B cell (primary cell): ENCODE results near the gene TRIOBP. TPM values are rescaled to one million over a fixed set of nuclear protein-coding genes. Genes with fewer than 3 reads are reported as not detected.

Experiments used
- ATAC-seq: fragments of 200-7000 bp; cut with Tn5 transposase; one replicate; pipeline ENCODE4 v1.10.0; 2021; ENCODE audit warnings: low read depth, mild to moderate bottlenecking, moderate number of reproducible peaks, moderate library complexity
- CTCF ChIA-PET: fragments of 350-600 bp; sonication (Branson Sonifier 250); formaldehyde crosslinking; loops from one replicate; lab custom pipeline; 2021; ENCODE audit warnings: antibody characterized with exemption, inconsistent platforms; lab: Charles Lee
- POLR2A ChIA-PET: fragments of 350-600 bp; sonication (Branson Sonifier 250); formaldehyde crosslinking; loops from one replicate; lab custom pipeline; 2021; ENCODE audit warnings: antibody characterized with exemption; lab: Charles Lee
- DNase-seq: peaks from one replicate; pipeline ENCODE4 v3.0.0; 2013
- H2AFZ ChIP-seq: 2 replicates; pipeline ENCODE4 v1.6.1; 2012; ENCODE audit warnings: mild to moderate bottlenecking, low read depth, low read length; ENCODE audit not compliant: insufficient read depth, poor library complexity, severe bottlenecking
- H3K27ac ChIP-seq, 2 donors: 1 replicate in 1 of 2; 2 replicates in 1 of 2; pipeline ENCODE4 v1.5.1; 2012 to 2013; ENCODE audit warnings: low read length in 2 of 2, mild to moderate bottlenecking in 2 of 2, moderate library complexity in 1 of 2
- H3K27me3 ChIP-seq, 4 experiments: fragments of 200-600 bp in 1 of 4; sonication (generic) in 1 of 4; replicated peaks in 1 of 4; 1 replicate in 2 of 4; 2 replicates in 2 of 4; pipeline versions ENCODE4 v1.6.1 to v1.7.0; 2013 to 2016; ENCODE audit warnings: low read length in 3 of 4, mild to moderate bottlenecking in 2 of 4, mixed read lengths in 1 of 4, moderate library complexity in 1 of 4; ENCODE audit not compliant: insufficient read depth in 4 of 4, control insufficient read depth in 3 of 4; ENCODE audit errors: control extremely low read depth in 1 of 4
- H3K36me3 ChIP-seq, 2 experiments: replicated peaks in 1 of 2; 1 replicate in 1 of 2; 2 replicates in 1 of 2; pipeline versions ENCODE4 v1.6.1 to v1.7.1; 2013; ENCODE audit warnings: low read length in 1 of 2; ENCODE audit not compliant: insufficient read depth in 2 of 2, control insufficient read depth in 1 of 2; ENCODE audit errors: control extremely low read depth in 1 of 2, extremely low read depth in 1 of 2
- H3K4me1 ChIP-seq, 2 donors: fragments of 200-600 bp in 1 of 2; sonication (generic) in 1 of 2; 1 replicate in 1 of 2; 2 replicates in 1 of 2; pipeline versions ENCODE4 v1.5.1 to v1.6.1; 2013 to 2017; ENCODE audit warnings: low read length in 2 of 2; ENCODE audit not compliant: control insufficient read depth in 2 of 2, insufficient read depth in 2 of 2
- H3K4me2 ChIP-seq: replicated peaks from 2 replicates; pipeline ENCODE3; 2012; ENCODE audit warnings: mild to moderate bottlenecking, low read depth, low read length; ENCODE audit not compliant: poor library complexity, severe bottlenecking
- H3K4me3 ChIP-seq, 5 experiments: fragments of 200-600 bp in 1 of 5; sonication (generic) in 1 of 5; 1 replicate in 3 of 5; 2 replicates in 2 of 5; pipeline versions ENCODE4 v1.5.1 to v1.7.0; 2011 to 2016; ENCODE audit warnings: low read length in 4 of 5, mild to moderate bottlenecking in 4 of 5, low read depth in 2 of 5, control low read depth in 1 of 5, moderate library complexity in 1 of 5; ENCODE audit not compliant: insufficient read depth in 1 of 5; ENCODE audit errors: control extremely low read depth in 1 of 5, extremely low read depth in 1 of 5
- H3K79me2 ChIP-seq: fragments of 200-600 bp; sonication (generic); one replicate; pipeline ENCODE4 v1.6.0; 2016; ENCODE audit warnings: low read length; ENCODE audit not compliant: control insufficient read depth, insufficient read depth
- H3K9ac ChIP-seq: fragments of 200-600 bp; sonication (generic); 2 replicates; pipeline ENCODE4 v1.6.1; 2017; ENCODE audit warnings: mild to moderate bottlenecking, low read length, moderate library complexity
- H3K9me3 ChIP-seq, 3 donors: one replicate each; pipeline versions ENCODE4 v1.6.1 to v1.7.1; 2013; ENCODE audit warnings: low read length in 2 of 3; ENCODE audit not compliant: control insufficient read depth in 2 of 3, insufficient read depth in 1 of 3; ENCODE audit errors: control extremely low read depth in 1 of 3
- H4K20me1 ChIP-seq: 2 replicates; pipeline ENCODE4 v1.6.0; 2012; ENCODE audit warnings: mild to moderate bottlenecking, low read length; ENCODE audit not compliant: insufficient read depth, control insufficient read depth, poor library complexity, severe bottlenecking
- H3K27ac Mint-ChIP-seq: one replicate; pipeline ENCODE4 v1.8.0; 2021; ENCODE audit warnings: mixed read lengths
- H3K27me3 Mint-ChIP-seq: one replicate; pipeline ENCODE4 v1.8.0; 2021; ENCODE audit warnings: mixed read lengths
- H3K4me1 Mint-ChIP-seq: one replicate; pipeline ENCODE4 v1.8.0; 2021; ENCODE audit warnings: mixed read lengths
- H3K4me3 Mint-ChIP-seq: one replicate; pipeline ENCODE4 v1.8.0; 2021; ENCODE audit warnings: mixed read lengths
- H3K9me3 Mint-ChIP-seq: one replicate; pipeline ENCODE4 v1.8.0; 2022; ENCODE audit warnings: mixed read lengths; ENCODE audit not compliant: insufficient read depth
- EZH2 ChIP-seq: IDR thresholded peaks from 2 replicates; pipeline ENCODE4 v1.6.1; 2012; ENCODE audit warnings: borderline replicate concordance, low read depth, mild to moderate bottlenecking, moderate library complexity, low read length; ENCODE audit not compliant: insufficient read depth, poor library complexity, severe bottlenecking
- WGBS: methylation state at CpG from one replicate; pipeline ENCODE4 v1.1.5; 2013; ENCODE audit warnings: missing lambda C conversion rate; ENCODE audit not compliant: insufficient coverage; 5-methylcytosine and 5-hydroxymethylcytosine counted together
- intact Hi-C: fragments of 100-400 bp; cut with micrococcal nuclease; formaldehyde crosslinking; loops from one replicate; pipeline ENCODE4 v1.10.0; 2022
- polyA plus RNA-seq: library from polyadenylated mRNA; depleted of rRNA; stranded (reverse); fragments of >200 nt; gene quantifications from 2 replicates; pipeline ENCODE4 v1.2.3, GENCODE V29; 2012
- total RNA-seq, 2 donors: library from RNA; stranded (reverse); fragments of 120-200 nt in 1 of 2; gene quantifications; 1 replicate in 1 of 2; 2 replicates in 1 of 2; pipeline versions ENCODE4 v1.2.3 to v1.2.4, GENCODE V29; 2013 to 2022
- TF ChIP-seq, protein P1 (sequence below): fragments of 200-600 bp; IDR thresholded peaks from one replicate; pipeline ENCODE4 v1.8.0; 2022; ENCODE audit warnings: antibody characterized with exemption, mild to moderate bottlenecking

Gene TRIOBP
- total and polyA plus RNA-seq, 2 donors (not counting 1 experiment from before 2014, with no cell fraction given) = 26.8 to 47.5 TPM

DNA sequence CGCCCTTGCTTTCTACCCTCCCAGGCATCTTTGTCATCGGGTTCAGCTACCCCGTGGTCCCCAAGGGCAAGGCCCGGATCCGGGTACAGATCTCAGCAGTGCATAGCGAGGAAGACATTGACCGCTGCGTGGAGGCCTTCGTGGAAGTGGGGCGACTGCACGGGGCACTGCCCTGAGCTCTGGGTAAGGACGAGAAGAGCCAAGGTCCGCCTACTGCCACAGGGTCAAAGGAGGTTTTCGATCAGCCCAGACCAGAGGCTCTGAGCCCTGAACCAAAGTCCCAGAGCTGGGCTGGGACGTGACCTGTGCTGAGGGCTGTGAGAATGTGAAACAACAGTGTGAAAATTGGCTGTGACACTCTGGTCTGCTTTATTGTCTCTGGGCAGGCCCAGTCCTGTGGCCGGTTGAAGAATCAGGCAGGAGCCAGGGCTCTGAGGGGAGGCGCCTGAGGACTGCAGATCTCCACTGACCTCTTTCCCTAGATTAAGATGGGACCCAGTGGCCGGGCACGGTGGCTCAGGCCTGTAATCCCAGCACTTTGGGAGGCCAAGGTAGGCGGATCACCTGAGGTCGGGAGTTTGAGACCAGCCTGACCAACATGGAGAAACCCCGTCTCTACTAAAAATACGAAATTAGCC, 119.8 kb downstream of the TRIOBP start:
- Histone ChIP-seq H4K20me1 (no peaks in the 10 kb centered on the region), H3K4me1 (peaks cover 19 to 20% of the 10 kb centered on the region in 2 donors), H3K27me3 (peaks cover 0 to 44% (median 7%) of the 10 kb centered on the region in 4 experiments), H3K79me2 (no peaks in the 10 kb centered on the region), H3K4me3 (no peak overlapping the region), H3K36me3 (no peaks in the 10 kb centered on the region), H3K27ac (no peak overlapping the region), H3K9ac (no peak overlapping the region), H3K9me3 (peaks cover 0 to 4% (median 0%) of the 10 kb centered on the region in 3 donors), H3K4me2 (no peak overlapping the region), H2AFZ (no peak overlapping the region)
- TF ChIP-seq, protein P1, sequence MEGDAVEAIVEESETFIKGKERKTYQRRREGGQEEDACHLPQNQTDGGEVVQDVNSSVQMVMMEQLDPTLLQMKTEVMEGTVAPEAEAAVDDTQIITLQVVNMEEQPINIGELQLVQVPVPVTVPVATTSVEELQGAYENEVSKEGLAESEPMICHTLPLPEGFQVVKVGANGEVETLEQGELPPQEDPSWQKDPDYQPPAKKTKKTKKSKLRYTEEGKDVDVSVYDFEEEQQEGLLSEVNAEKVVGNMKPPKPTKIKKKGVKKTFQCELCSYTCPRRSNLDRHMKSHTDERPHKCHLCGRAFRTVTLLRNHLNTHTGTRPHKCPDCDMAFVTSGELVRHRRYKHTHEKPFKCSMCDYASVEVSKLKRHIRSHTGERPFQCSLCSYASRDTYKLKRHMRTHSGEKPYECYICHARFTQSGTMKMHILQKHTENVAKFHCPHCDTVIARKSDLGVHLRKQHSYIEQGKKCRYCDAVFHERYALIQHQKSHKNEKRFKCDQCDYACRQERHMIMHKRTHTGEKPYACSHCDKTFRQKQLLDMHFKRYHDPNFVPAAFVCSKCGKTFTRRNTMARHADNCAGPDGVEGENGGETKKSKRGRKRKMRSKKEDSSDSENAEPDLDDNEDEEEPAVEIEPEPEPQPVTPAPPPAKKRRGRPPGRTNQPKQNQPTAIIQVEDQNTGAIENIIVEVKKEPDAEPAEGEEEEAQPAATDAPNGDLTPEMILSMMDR = no peak
- TF ChIP-seq EZH2 = no peak
- CTCF ChIA-PET = interaction anchor here (1.0 to 6.0 kb wide), 20 partner anchors 9 to 224 kb away, joined by 3 to 177 read pairs (median 6); partner anchors contain the start of genes ANKRD54, C22orf23, EIF3L and GCAT
- ATAC-seq (no peak), DNase-seq (no peak)
- H3K27ac Mint-ChIP-seq = no peak overlapping the region
- peaks cover 22% of the 10 kb centered on the region for H3K27me3 Mint-ChIP-seq
- POLR2A ChIA-PET = no interaction called here
- intact Hi-C loops = loop anchor here (1.0 to 5.0 kb wide), 2 partner anchors 47 to 136 kb away; partner anchors contain the start of genes C22orf23 and POLR2F
- no peaks in the 10 kb centered on the region for H3K9me3 Mint-ChIP-seq
- H3K4me3 Mint-ChIP-seq = no peak overlapping the region
- peaks cover 10% of the 10 kb centered on the region for H3K4me1 Mint-ChIP-seq
- WGBS = 96% methylated on average over 19 of the region's 23 CpGs
